ENCODE data around the gene MAPKAPK3. TPM values are rescaled to one million over a fixed set of nuclear protein-coding genes. Genes with fewer than 3 reads are reported as not detected.

The MAPKAPK3 gene
- total and polyA plus RNA-seq, 2 of the 4 experiments (the other 2 are of a cell fraction), result 38.3 to 57.2 TPM

- no peak overlapping the region for H2AK5ac ChIP-seq (ENCODE audit: low read depth, low read length)
- H3K9me1 ChIP-seq (ENCODE audit: insufficient read depth, low read length), result no peaks in the 10 kb centered on the region
- no peaks in the 10 kb centered on the region for H3K27me3 ChIP-seq (ENCODE audit: control insufficient read depth, insufficient read depth, low read length)
- no peak overlapping the region for H4K8ac ChIP-seq (ENCODE audit: low read depth in 2 of 2, low read length in 2 of 2)
- no peak overlapping the region for H3K27ac ChIP-seq (ENCODE audit: insufficient read depth, low read length)
- intact Hi-C loops (cut with micrococcal nuclease) (no loop called here), dilution Hi-C loops (cut with HindIII; ENCODE audit: low sequenced_read_pairs, unreplicated experiment) (no loop called here), in situ Hi-C loops (cut with MboI; ENCODE audit: low sequenced_read_pairs) (no loop called here)
- H2BK20ac ChIP-seq (ENCODE audit: low read depth, low read length), result no peak overlapping the region
- H2BK15ac ChIP-seq (ENCODE audit: low read depth, low read length), result no peak overlapping the region
- ChIA-PET POLR2A (ENCODE audit: unreplicated experiment) (no interaction called here), CTCF (interaction anchor here (0.6 kb wide), 1 partner anchor 28 kb away, joined by 3 read pairs; no protein-coding TSS in a partner anchor)
- DNase-seq (no peak), ATAC-seq (ENCODE audit: low read depth) (no peak)
- no peak overlapping the region for H2BK5ac ChIP-seq (ENCODE audit: low read depth, low read length, poor library complexity, severe bottlenecking)
- H4K20me1 ChIP-seq (ENCODE audit: insufficient read depth, low read length), result no peaks in the 10 kb centered on the region
- no peak overlapping the region for H3K18ac ChIP-seq (ENCODE audit: low read depth, low read length)
- no peak overlapping the region for H3K4me3 ChIP-seq (ENCODE audit: insufficient read depth, low read depth, low read length)
- H4K5ac ChIP-seq (ENCODE audit: low read depth, low read length), result no peak overlapping the region
- no peaks in the 10 kb centered on the region; the same call in 1 of the 2 replicates for H3K4me1 ChIP-seq (ENCODE audit: control insufficient read depth, insufficient read depth, low read length)
- no TSS peak for BruUV-seq (replicated peaks)
- no peak overlapping the region for H3K56ac ChIP-seq (ENCODE audit: extremely low read depth, insufficient read depth, low read length)
- 93% methylated on average over 2 of the region's 6 CpGs; no CpG with 5 or more reads in 1 of the 2 experiments for WGBS, 2 experiments (ENCODE audit: extremely low coverage in 2 of 2, insufficient read length in 1 of 2)
- H2BK120ac ChIP-seq (ENCODE audit: low read depth, low read length), result no peak overlapping the region
- H2AFZ ChIP-seq (replicated peaks; ENCODE audit: low read length, poor library complexity), result no peak overlapping the region
- H3K23ac ChIP-seq (ENCODE audit: low read depth, low read length), result no peak overlapping the region
- peaks cover 12% of the 10 kb centered on the region; the same call in 1 of the 2 replicates for H3K36me3 ChIP-seq (ENCODE audit: control insufficient read depth, insufficient read depth, low read length)
- H3K9ac ChIP-seq (ENCODE audit: low read depth, low read length), result no peak overlapping the region
- no peak overlapping the region for H3K14ac ChIP-seq (replicated peaks; ENCODE audit: low read depth, low read length)
- no peak overlapping the region for H3K4ac ChIP-seq (ENCODE audit: low read depth, low read length)
- H4K91ac ChIP-seq (ENCODE audit: insufficient read depth, low read depth, low read length), result no peak overlapping the region
- no peak overlapping the region for H2AK9ac ChIP-seq (replicated peaks; ENCODE audit: low read depth, low read length, poor library complexity)
- no peak for TF ChIP-seq MAZ (IDR thresholded peaks at IDR 0.05; ENCODE audit: borderline replicate concordance, low read depth, low read length)
- no peak for TF ChIP-seq POLR2A (IDR thresholded peaks at IDR 0.05; ENCODE audit: low read depth, low read length)
- TF ChIP-seq RAD21 (IDR thresholded peaks at IDR 0.05; ENCODE audit: low read length), result no peak
- TF ChIP-seq SMC3 (IDR thresholded peaks at IDR 0.05; ENCODE audit: low read depth, low read length), result no peak
- no peak for TF ChIP-seq CTCF (conservative IDR thresholded peaks at IDR 0.05; ENCODE audit: low read depth, low read length)
- TF ChIP-seq CHD1 (IDR thresholded peaks at IDR 0.05; ENCODE audit: low read depth, low read length), result no peak
- TF ChIP-seq MAFK (IDR thresholded peaks at IDR 0.05; ENCODE audit: low read depth, low read length), result no peak
- no peak for TF ChIP-seq BHLHE40 (IDR thresholded peaks at IDR 0.05; ENCODE audit: low read depth, low read length)
- TF ChIP-seq MXI1 (IDR thresholded peaks at IDR 0.05; ENCODE audit: borderline replicate concordance, low read depth, low read length), result no peak
- H3K9me3 ChIP-seq (ENCODE audit: control insufficient read depth, insufficient read depth, low read length), result no peaks in the 10 kb centered on the region
- no peak overlapping the region for H3K4me2 ChIP-seq (ENCODE audit: low read depth, low read length)
- no peaks in the 10 kb centered on the region for H3K79me1 ChIP-seq (ENCODE audit: low read depth in 1 of 2, low read length in 2 of 2)
These were observed 30.8 kb upstream of the MAPKAPK3 start for GRCh38 chr3:50585919-50586762.

All from IMR-90 (cell line).